Fibroblast of lung (primary cell): ENCODE results near the gene DDTL. TPM values are rescaled to one million over a fixed set of nuclear protein-coding genes. Genes with fewer than 3 reads are reported as not detected.
"Not testable (repeated sequence)": the region's sequence is repeated elsewhere in the genome, so short reads cannot be mapped to it uniquely, and the experiment has no call there.

ENCODE experiments used
- DNase-seq, 2 donors: peaks; one replicate each; pipeline versions ENCODE4 v3.0.0 to v3.0.0-alpha.2; 2010; ENCODE audit warnings: low read depth in 2 of 2
- H2AFZ ChIP-seq: 2 replicates; pipeline ENCODE4 v1.5.1; 2012; ENCODE audit warnings: low read length, control low read depth, inconsistent platforms
- H3K27ac ChIP-seq: 2 replicates; pipeline ENCODE4 v1.5.1; 2011; ENCODE audit warnings: low read length, control low read depth; ENCODE audit not compliant: insufficient read depth
- H3K27me3 ChIP-seq: 2 replicates; pipeline ENCODE4 v1.5.1; 2011; ENCODE audit warnings: mild to moderate bottlenecking, low read length; ENCODE audit not compliant: control insufficient read depth, insufficient read depth
- H3K36me3 ChIP-seq: 2 replicates; pipeline ENCODE4 v1.5.1; 2011; ENCODE audit warnings: low read length; ENCODE audit not compliant: control insufficient read depth, insufficient read depth
- H3K4me1 ChIP-seq: 2 replicates; pipeline ENCODE4 v1.5.1; 2011; ENCODE audit warnings: low read length; ENCODE audit not compliant: control insufficient read depth, insufficient read depth; ENCODE audit errors: extremely low read depth
- H3K4me2 ChIP-seq: 2 replicates; pipeline ENCODE4 v1.5.1; 2011; ENCODE audit warnings: low read length, control low read depth; ENCODE audit not compliant: insufficient read depth; ENCODE audit errors: extremely low read depth
- H3K4me3 ChIP-seq, 4 experiments: fragments of 200-600 bp in 1 of 4; sonication (generic) in 1 of 4; replicated peaks in 1 of 4; 2 replicates each; pipeline ENCODE4 v1.5.1; 2011 to 2016; ENCODE audit warnings: low read length in 4 of 4, low read depth in 3 of 4, mild to moderate bottlenecking in 3 of 4, control low read depth in 2 of 4, inconsistent platforms in 1 of 4, mixed read lengths in 1 of 4; ENCODE audit not compliant: insufficient read depth in 1 of 4; ENCODE audit errors: control extremely low read depth in 1 of 4
- H3K79me2 ChIP-seq: 2 replicates; pipeline ENCODE4 v1.5.1; 2012; ENCODE audit warnings: mild to moderate bottlenecking, low read length, inconsistent platforms; ENCODE audit not compliant: control insufficient read depth, insufficient read depth
- H3K9ac ChIP-seq: 2 replicates; pipeline ENCODE4 v1.5.1; 2011; ENCODE audit warnings: mild to moderate bottlenecking, low read length, control low read depth; ENCODE audit not compliant: insufficient read depth
- H3K9me3 ChIP-seq: 2 replicates; pipeline ENCODE4 v1.5.1; 2012; ENCODE audit warnings: low read depth, low read length; ENCODE audit not compliant: control insufficient read depth, insufficient read depth
- H4K20me1 ChIP-seq: 2 replicates; pipeline ENCODE4 v1.5.1; 2011; ENCODE audit warnings: low read length; ENCODE audit not compliant: control insufficient read depth, insufficient read depth; ENCODE audit errors: extremely low read depth
- EZH2 ChIP-seq: IDR thresholded peaks from 2 replicates; pipeline ENCODE4 v1.5.1; 2012; ENCODE audit warnings: low read length, control low read depth, mild to moderate bottlenecking; ENCODE audit errors: missing control alignments
- polyA plus RNA-seq, 2 donors: library from polyadenylated mRNA; depleted of rRNA in 1 of 2; stranded (reverse) in 1 of 2; unstranded in 1 of 2; fragments of >200 nt; gene quantifications; 2 replicates each; pipeline ENCODE4 v1.2.1, GENCODE V29; 2011 to 2012; ENCODE audit warnings: missing spikeins in 1 of 2
- total RNA-seq: library from RNA; depleted of rRNA; stranded (reverse); fragments of >200 nt; gene quantifications from 2 replicates; pipeline ENCODE4 v1.2.1, GENCODE V29; 2014
- TF ChIP-seq, protein P1 (sequence below), 2 donors: IDR thresholded peaks in 1 of 2; conservative IDR thresholded peaks in 1 of 2; 1 replicate in 1 of 2; 2 replicates in 1 of 2; pipeline ENCODE4 v1.5.1; 2011 to 2012; ENCODE audit warnings: low read length in 2 of 2, control low read depth in 1 of 2, inconsistent platforms in 1 of 2, low read depth in 1 of 2, mild to moderate bottlenecking in 1 of 2

Gene DDTL
- total and polyA plus RNA-seq, 2 donors (not counting 1 experiment from before 2014, with no cell fraction given), result 0.51 to 4.1 TPM

DNA sequence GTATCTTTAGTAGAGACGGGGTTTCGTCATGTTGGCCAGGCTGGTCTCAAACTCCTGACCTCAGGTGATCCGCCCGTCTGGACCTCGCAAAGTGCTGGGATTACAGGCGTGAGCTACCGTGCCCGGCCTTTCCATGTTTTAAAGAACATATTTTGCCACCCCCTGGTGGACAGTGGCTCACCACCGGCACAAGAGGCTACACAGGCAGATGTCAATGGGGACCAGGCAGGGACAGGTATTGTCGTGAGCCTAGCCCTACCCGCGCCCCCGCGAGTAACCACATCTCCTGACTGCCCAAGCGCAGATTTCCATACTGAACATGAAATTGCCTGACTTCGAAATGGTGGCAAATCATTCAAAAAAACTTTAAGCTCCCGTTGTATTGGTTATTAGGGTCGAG is 594 bp upstream of the DDTL start:
- H3K79me2 ChIP-seq, H4K20me1 ChIP-seq, H3K4me2 ChIP-seq, H3K4me3 ChIP-seq, H2AFZ ChIP-seq, H3K4me1 ChIP-seq, DNase-seq, H3K27ac ChIP-seq, H3K27me3 ChIP-seq, H3K36me3 ChIP-seq, H3K9me3 ChIP-seq, H3K9ac ChIP-seq: not testable (repeated sequence)

DNA sequence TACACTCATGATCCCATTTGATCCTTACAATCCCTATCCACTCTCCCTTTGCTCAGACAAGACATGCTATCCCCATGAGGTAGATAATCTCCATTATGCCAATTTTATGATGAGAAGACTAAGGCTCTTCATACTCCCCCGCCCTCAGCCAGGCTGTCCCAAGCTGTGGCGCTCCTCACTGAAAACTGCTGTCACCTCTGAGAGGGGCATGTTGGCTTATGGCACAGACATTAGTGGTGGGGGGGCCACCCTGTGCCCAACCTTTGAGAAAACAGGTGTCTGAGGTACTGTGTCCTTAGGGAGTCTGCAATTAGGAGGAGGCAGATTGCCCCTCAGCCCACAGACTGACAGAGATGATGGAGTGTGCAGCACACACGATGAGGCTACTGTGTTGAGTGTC is 2.4 kb downstream of the DDTL start:
- no peaks in the 10 kb centered on the region for H4K20me1 ChIP-seq
- H3K4me2 ChIP-seq, result no peak overlapping the region
- H3K27me3 ChIP-seq, result no peaks in the 10 kb centered on the region
- no peak overlapping the region for H3K27ac ChIP-seq
- H2AFZ ChIP-seq, result no peak overlapping the region
- no peak overlapping the region for H3K9ac ChIP-seq
- no peaks in the 10 kb centered on the region for H3K4me1 ChIP-seq
- no peak for TF ChIP-seq EZH2
- TF ChIP-seq, protein P1, sequence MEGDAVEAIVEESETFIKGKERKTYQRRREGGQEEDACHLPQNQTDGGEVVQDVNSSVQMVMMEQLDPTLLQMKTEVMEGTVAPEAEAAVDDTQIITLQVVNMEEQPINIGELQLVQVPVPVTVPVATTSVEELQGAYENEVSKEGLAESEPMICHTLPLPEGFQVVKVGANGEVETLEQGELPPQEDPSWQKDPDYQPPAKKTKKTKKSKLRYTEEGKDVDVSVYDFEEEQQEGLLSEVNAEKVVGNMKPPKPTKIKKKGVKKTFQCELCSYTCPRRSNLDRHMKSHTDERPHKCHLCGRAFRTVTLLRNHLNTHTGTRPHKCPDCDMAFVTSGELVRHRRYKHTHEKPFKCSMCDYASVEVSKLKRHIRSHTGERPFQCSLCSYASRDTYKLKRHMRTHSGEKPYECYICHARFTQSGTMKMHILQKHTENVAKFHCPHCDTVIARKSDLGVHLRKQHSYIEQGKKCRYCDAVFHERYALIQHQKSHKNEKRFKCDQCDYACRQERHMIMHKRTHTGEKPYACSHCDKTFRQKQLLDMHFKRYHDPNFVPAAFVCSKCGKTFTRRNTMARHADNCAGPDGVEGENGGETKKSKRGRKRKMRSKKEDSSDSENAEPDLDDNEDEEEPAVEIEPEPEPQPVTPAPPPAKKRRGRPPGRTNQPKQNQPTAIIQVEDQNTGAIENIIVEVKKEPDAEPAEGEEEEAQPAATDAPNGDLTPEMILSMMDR (conservative IDR thresholded peaks at IDR 0.05 in 1 of 2, IDR thresholded peaks at IDR 0.05 in 1 of 2; ENCODE audit: low read depth in 1 of 2, low read length in 2 of 2), result no peak
- DNase-seq, result no peak
- no peaks in the 10 kb centered on the region for H3K9me3 ChIP-seq
- H3K79me2 ChIP-seq, result peaks cover 12% of the 10 kb centered on the region
- H3K4me3 ChIP-seq, result no peak overlapping the region
- H3K36me3 ChIP-seq, result peaks cover 9% of the 10 kb centered on the region

DNA sequence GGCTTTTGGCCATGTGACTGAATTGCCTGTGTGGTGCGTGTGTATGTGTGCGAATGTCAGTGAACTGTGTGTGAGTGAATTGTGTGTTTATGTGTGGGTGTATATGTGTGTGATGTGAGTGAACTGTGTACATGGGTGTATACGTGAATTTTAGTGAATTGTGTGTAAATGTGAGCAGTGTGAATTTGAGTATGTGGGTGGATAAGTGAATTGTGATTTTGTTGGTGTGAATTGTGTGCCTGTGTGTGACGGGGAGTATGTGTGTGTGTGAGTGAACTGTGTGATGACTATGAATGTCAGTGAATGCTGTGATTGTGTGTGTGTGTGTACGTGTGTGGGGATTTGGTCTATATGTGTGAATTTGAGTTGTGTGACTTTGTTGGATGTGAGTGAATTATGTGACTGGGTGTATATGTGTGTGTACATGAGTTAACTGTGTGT is 3.5 kb downstream of the DDTL start:
- Histone ChIP-seq H3K27ac (no peak overlapping the region), H3K4me3 (no peak overlapping the region), H3K27me3 (no peaks in the 10 kb centered on the region), H3K36me3 (peaks cover 9% of the 10 kb centered on the region), H3K79me2 (peaks cover 12% of the 10 kb centered on the region), H2AFZ (no peak overlapping the region), H3K9me3 (no peaks in the 10 kb centered on the region), H3K4me2 (no peak overlapping the region), H3K4me1 (no peaks in the 10 kb centered on the region), H4K20me1 (no peaks in the 10 kb centered on the region), H3K9ac (no peak overlapping the region)
- TF ChIP-seq, protein P1 (conservative IDR thresholded peaks at IDR 0.05 in 1 of 2, IDR thresholded peaks at IDR 0.05 in 1 of 2; ENCODE audit: low read depth in 1 of 2, low read length in 2 of 2), result no peak
- TF ChIP-seq EZH2, result no peak
- DNase-seq, result no peak
